ENCODE measurements around the gene DDB1. TPM values are rescaled to one million over a fixed set of nuclear protein-coding genes. Genes with fewer than 3 reads are reported as not detected.
A peak's percentile ranks its signal among the peaks of the same experiment; 100 is the strongest.

DDB1 gene
- total RNA-seq, 4 donors from 2014 or later, result 87.9 to 231 (median 155) TPM

DNA sequence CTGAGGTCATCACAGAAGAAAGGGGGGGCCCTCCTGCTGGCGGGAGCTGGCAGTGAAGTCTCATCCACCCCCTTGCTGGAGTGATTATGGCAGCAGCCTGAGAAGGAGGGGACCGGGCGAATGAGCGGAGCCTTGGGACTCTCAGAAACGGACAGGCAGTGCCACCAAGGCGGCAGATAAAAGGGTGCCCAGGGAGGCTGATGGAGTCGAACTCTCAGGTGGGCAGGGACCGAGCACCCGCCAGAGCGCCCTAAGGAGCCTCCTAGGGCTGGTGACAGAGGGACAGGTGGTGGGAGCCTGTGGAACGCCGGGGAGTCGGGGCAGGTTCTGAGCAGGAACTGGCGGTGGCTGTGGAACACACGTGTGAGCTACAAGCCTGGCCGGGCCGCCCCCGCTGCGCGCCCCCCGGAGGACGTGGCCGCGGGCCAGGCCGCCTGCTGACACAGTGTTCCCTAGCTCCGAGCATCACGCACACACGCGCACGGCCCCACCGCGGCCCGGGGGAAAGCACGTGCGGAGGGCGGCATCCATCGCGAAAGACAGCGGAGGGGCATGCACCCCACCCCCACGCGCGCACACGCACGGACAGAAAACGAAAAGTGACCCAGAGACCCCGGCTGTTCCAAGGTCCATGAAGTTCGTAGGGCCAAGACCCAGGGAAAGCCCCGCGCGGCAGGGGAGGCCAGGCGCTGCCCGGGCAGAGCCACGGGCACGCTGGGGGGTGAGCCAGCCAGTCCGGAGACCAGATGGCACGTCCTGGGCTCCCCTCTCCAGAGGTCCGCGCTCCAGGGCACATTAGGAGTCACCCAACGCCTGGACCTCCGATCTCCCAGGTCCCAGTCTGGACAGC lies 38.8 kb downstream of the DDB1 start:
- Histone ChIP-seq H3K9me3 (no peaks in the 10 kb centered on the region), H3K4me3 (peak overlapping the region; percentile 50 to 59), H3K4me1 (peaks cover 0 to 14% of the 10 kb centered on the region in 2 donors), H3K27ac (peak overlapping the region; percentile 50 to 63), H3K36me3 (no peaks in the 10 kb centered on the region), H3K27me3 (no peaks in the 10 kb centered on the region)
- TF ChIP-seq, protein P1, sequence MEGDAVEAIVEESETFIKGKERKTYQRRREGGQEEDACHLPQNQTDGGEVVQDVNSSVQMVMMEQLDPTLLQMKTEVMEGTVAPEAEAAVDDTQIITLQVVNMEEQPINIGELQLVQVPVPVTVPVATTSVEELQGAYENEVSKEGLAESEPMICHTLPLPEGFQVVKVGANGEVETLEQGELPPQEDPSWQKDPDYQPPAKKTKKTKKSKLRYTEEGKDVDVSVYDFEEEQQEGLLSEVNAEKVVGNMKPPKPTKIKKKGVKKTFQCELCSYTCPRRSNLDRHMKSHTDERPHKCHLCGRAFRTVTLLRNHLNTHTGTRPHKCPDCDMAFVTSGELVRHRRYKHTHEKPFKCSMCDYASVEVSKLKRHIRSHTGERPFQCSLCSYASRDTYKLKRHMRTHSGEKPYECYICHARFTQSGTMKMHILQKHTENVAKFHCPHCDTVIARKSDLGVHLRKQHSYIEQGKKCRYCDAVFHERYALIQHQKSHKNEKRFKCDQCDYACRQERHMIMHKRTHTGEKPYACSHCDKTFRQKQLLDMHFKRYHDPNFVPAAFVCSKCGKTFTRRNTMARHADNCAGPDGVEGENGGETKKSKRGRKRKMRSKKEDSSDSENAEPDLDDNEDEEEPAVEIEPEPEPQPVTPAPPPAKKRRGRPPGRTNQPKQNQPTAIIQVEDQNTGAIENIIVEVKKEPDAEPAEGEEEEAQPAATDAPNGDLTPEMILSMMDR (IDR thresholded peaks at IDR 0.05), result no peak
- TF ChIP-seq POLR2A (IDR thresholded peaks at IDR 0.05), result no peak
- intact Hi-C loops (cut with DNase I; ENCODE audit: low total_unique reads), result no loop called here
- peak; percentile 52 to 80 for DNase-seq

DNA sequence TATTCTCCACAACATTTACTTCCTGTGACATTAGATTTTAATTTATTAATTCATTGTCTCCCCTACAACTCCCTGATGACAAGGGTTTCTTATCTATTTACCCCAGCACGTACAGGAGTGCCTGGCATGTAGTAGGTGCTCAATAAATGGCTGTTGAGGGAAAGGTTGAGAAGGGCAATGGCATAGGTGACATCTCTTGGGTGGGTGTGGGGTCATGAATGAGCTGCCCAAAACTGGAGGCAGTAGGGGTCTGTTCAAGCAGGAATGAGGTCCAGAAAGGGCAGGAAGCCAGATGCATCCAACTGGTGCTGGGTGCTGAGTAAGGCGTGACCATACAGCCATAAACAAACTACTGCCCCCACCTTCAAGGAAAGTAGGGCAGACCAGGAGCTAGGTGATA lies 40.5 kb downstream of the DDB1 start:
- peaks cover 0 to 14% of the 10 kb centered on the region in 2 donors for H3K4me1 ChIP-seq
- no peak for TF ChIP-seq POLR2A (IDR thresholded peaks at IDR 0.05)
- TF ChIP-seq, protein P1 (IDR thresholded peaks at IDR 0.05), result no peak
- no peaks in the 10 kb centered on the region for H3K9me3 ChIP-seq
- no peak overlapping the region for H3K4me3 ChIP-seq
- H3K36me3 ChIP-seq, result no peaks in the 10 kb centered on the region
- no peaks in the 10 kb centered on the region for H3K27me3 ChIP-seq
- intact Hi-C loops (cut with DNase I; ENCODE audit: low total_unique reads), result no loop called here
- no peak for DNase-seq
- H3K27ac ChIP-seq, result no peak overlapping the region

DNA sequence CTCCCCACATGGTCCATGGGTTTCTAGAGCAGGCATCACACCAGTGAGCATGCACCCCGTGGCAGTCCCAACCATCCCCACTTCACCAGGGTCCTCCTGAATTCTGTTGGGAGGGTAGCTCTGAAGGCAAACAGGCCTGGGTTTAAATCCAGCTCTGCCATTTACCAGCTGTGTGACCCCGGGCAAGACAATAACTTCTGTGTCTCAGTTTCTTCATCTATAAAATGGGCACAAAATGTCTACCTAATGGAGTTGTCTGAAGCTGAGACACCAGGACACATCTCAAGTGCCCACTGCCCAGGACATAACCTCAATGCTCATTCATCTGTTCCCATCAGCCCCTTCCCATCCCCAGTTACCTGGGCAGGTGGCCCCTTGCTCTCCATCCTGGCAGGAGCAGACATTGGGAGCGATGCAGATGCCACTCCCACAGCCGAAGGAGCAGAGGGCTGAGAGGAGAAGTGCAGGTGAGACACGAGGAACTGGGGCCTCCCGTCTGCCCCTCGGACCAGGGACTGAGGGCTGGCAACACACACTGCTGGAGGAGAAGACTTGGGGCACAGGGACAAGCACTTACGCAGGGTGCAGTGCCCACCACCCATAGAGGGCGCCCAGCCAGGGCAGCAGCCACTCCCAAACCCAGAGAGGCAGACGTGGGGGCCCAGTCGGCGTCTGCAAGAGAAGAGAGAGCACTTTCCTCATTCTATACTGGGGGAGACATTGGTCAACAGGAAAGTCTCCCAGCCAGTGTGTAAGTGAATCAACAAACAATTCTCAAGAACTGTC lies 41.8 kb downstream of the DDB1 start:
- TF ChIP-seq, protein P1 (IDR thresholded peaks at IDR 0.05), result no peak
- no peak for TF ChIP-seq POLR2A (IDR thresholded peaks at IDR 0.05)
- H3K4me1 ChIP-seq, result peaks cover 0 to 14% of the 10 kb centered on the region in 2 donors
- no peaks in the 10 kb centered on the region for H3K9me3 ChIP-seq
- H3K4me3 ChIP-seq, result no peak overlapping the region
- intact Hi-C loops (cut with DNase I; ENCODE audit: low total_unique reads), result no loop called here
- no peak for DNase-seq
- no peaks in the 10 kb centered on the region for H3K27me3 ChIP-seq
- H3K27ac ChIP-seq, result no peak overlapping the region
- H3K36me3 ChIP-seq, result no peaks in the 10 kb centered on the region

DNA sequence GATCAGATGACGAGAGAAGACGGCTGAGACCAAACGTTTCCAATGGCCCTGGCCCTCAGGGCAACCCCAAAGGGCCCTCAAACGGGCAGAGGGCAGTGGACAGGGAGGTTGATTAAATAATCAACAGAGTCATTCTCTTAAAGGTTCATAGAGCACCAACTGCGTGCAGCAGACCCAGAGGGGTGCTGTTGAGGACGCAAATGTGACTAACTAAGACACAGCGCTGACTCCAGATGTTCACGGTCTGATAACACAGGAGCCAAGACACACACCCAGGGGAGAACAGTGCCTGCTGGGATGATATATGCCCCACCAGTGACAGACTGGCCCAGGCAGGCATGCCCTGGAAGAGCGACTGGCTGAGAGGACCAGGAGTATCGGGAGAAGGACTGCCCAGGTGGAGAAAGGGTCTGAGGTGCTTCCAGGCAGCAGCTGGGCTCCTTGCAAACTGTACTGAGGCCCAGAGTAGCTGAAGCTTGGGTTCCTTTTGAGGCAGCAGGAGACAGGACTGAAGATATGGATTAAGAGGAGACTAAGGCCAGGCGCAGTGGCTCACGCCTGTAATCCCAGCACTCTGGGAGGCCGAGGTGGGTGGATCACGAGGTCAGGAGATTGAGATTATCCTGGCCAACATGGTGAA lies 45.4 kb downstream of the DDB1 start:
- H3K27me3 ChIP-seq, result no peaks in the 10 kb centered on the region
- TF ChIP-seq POLR2A (IDR thresholded peaks at IDR 0.05), result no peak
- TF ChIP-seq, protein P1 (IDR thresholded peaks at IDR 0.05), result no peak
- no peak overlapping the region for H3K4me3 ChIP-seq

More for the DNA sequence above, 45.4 kb downstream of the DDB1 start:
- no peaks in the 10 kb centered on the region for H3K4me1 ChIP-seq
- DNase-seq, result no peak
- no peaks in the 10 kb centered on the region for H3K9me3 ChIP-seq
- no peak overlapping the region for H3K27ac ChIP-seq
- intact Hi-C loops (cut with DNase I; ENCODE audit: low total_unique reads), result no loop called here
- H3K36me3 ChIP-seq, result no peaks in the 10 kb centered on the region
